NT2/D1 (cell line): Measurements from ENCODE around the gene TBC1D22A.

Source experiments
- SUZ12 ChIP-seq: IDR thresholded peaks from 2 replicates; pipeline ENCODE4 v1.6.1; 2011; ENCODE audit not compliant: insufficient read length, insufficient read depth; ENCODE audit errors: extremely low read depth
- YY1 ChIP-seq: IDR thresholded peaks from 2 replicates; pipeline ENCODE4 v1.6.1; 2011; ENCODE audit not compliant: insufficient read length, insufficient read depth

DNA sequence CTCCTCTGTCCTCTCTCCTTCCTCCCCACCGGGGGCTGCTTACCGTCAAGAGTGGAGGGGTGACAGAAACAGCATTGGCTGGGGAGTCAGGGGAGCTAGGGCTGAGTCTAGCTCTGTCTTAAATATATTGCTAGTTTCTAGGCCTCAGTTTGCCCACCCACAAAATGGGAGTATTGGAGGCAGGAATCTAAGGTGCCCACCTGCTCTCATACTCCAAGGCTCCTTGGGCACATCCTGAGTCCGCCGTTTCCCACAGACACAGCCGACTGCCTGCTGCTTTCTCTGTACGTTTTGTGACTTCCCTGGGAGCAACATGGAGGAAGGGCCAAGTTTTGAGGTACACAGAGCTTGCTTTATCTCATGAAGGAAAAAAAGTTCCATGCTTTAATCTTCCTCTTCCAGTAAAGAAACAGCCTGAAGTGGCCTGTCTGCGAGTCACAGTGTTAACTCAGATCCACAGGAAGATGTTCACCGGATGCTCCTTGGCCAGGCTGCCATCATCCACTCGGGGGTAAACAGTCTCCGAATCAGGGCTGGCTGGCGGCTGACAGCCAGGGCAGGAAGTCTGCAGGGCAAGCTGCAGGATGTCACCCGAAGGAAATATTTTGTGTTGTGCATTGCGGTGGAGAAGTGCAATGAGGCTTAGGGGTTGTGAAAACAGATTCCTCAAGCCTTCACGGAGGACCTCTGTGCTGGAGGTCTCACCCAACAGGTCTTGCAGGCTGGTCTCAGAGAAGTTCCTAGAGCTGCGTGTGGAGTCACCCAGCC, 13.4 kb upstream of the TBC1D22A start:
- no peak for TF ChIP-seq SUZ12
- TF ChIP-seq YY1 = no peak
